GM19193 (cell line): ENCODE results near the gene HDC.

Source experiments
- POLR2A ChIP-seq: IDR thresholded peaks from 4 replicates; pipeline ENCODE4 v1.6.1; 2011; ENCODE audit not compliant: insufficient read depth, insufficient read length; ENCODE audit errors: extremely low read depth

HDC gene

DNA sequence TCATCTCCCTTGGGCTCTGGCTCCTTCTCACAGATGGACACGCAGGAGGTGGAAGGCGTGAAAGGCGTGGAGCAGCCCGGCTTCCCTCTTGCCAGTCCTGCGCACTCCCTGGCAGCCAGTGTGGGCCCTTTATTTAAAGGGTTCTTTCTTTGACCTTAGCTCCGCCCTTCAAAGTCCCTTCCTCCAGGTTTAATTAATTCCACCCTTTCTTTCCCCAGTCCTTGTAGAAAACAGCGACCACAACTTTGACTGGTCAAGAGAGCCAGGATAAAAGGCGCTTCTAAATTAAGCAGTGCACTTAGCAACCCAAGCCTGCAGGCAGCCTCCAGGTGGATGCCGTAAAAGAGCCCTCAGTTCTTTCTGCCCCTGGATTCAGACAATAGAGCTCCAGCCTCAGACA is at the start of gene HDC:
TSS of gene HDC (minus strand) at position 107 of the 400 bp plus-strand sequence. CDS start at position 4, 103 bp downstream.
- TF ChIP-seq POLR2A = no peak

- TF ChIP-seq POLR2A = no peak
Measured at GRCh38 chr15:50312636-50313035, 47.1 kb upstream of the HDC start.

DNA sequence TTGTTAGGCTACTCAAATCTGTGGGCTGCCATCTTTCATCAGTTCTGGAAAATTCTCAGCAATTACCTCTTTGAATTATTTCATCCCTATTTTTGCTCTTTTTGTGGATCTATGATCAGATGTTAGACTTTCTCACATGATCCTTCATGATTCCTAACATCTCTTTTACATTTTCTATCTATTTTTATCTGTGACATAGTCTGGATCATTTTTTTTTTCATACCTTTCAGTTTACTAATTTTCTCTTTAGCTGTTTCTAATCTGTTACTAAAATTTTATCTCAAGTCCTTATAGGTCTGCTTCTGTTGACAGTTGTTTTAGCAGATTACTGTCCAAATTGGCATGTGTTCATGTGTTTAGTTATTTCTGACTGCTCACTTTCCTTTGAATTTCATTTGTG is 42.3 kb upstream of the HDC start:
- no peak for TF ChIP-seq POLR2A

- TF ChIP-seq POLR2A = no peak
Measured at GRCh38 chr15:50304836-50305235, 39.3 kb upstream of the HDC start.

- no peak for TF ChIP-seq POLR2A
Measured at GRCh38 chr15:50302581-50302980, 37.1 kb upstream of the HDC start.

DNA sequence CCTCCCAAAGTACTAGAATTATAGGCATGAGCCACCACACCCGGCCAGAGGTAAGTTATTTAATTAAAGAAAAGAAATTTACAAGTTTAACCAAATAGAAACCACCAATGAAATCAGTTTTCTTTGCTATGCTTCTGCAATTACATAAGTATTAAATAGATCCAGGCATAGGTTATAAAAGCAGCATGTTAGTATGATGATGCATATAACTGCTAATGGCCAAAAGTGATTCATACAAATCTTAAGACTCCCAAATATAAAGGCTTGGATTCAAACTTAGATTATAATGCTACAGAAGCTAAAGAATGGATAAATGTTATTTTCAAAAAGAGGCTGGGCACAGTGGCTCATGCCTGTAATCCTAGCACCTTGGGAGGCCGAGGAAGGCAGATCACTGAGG is 32.8 kb upstream of the HDC start:
- no peak for TF ChIP-seq POLR2A

DNA sequence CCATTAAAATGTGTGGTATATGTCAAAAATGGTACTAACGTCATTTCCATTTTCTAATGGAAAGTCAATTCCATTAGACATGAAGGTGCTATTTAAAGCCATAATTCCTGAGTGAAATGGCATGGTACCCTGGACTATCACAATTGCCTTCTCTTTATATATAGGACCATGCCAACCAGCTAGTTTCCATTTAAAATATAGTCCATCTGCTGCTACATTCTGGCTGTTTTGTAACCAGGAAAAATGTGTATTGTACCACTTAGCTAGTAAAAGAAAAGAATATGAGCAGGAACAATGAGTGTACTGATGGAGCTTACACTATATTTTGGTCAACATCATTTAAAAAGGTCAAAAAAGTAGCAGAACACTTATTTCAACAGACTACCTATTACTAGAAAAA is 30.4 kb upstream of the HDC start:
- no peak for TF ChIP-seq POLR2A

DNA sequence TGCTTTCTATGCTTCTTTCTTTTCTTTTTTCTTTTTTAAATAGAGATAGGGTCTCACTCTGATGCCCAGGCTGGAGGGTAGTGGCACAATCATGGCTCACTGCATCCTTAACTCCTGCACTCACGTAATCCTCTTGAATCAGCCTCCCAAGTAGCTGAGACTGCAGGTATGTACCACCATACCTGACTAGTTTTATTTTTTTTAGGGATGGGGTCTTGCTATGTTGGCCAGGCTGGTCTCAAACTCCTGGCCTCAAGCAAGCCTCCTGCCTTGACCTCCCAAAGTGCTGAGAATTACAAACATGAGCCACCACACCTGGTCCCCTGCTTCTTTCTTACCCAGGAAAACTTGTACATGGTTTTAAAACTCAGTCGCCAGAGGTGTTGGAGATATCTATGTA is 24.2 kb upstream of the HDC start:
- no peak for TF ChIP-seq POLR2A

DNA sequence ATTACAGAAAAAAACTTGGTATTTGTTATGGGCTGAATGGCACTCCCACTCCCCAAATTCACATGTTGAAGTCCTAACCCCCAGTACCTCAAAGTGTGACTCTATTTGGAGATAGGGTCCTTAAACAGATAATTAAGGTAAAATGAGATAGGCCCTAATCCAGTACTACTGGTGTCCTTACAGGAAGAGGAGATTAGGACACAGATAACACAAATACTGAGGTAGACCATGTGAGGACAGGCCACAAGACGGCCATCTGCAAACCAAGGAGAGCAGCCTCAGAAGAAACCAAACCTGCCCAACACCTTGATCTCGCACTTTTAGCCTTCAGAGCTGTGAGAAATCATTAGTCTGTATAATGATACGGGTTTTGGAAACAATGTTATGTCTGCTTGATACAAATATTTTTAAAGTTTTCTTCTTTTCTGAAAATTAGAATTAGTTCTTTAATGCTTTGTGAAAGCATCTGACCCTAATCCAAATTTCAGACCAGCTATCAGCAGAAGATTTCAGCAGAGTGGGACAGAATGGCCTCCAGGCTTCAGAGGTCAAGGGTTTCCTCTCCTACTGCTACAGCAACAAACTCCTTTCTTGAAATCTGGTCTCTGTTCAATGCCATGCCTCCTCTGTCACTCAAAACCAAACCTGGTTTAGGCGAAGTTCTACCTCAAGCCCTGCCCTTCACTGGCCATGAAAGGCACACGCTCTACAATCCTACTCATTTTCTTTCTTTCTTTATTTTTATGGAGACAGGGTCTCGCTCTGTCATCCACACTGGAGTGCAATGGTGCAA is 22.0 kb upstream of the HDC start:
- TF ChIP-seq POLR2A = no peak

GRCh38 chr15:50281427-50281826 is 15.9 kb upstream of the HDC start:
- no peak for TF ChIP-seq POLR2A

- TF ChIP-seq POLR2A = no peak
Measured at GRCh38 chr15:50280271-50280670, 14.7 kb upstream of the HDC start.

GRCh38 chr15:50278496-50278895 is 13.0 kb upstream of the HDC start:
- TF ChIP-seq POLR2A = no peak

GRCh38 chr15:50277370-50277769 is 11.8 kb upstream of the HDC start:
- no peak for TF ChIP-seq POLR2A

- no peak for TF ChIP-seq POLR2A
Measured at GRCh38 chr15:50275908-50276307, 10.4 kb upstream of the HDC start.

GRCh38 chr15:50275091-50275490 is 9.6 kb upstream of the HDC start:
- TF ChIP-seq POLR2A = no peak

- no peak for TF ChIP-seq POLR2A
Measured at GRCh38 chr15:50267577-50267976, 2.1 kb upstream of the HDC start.

DNA sequence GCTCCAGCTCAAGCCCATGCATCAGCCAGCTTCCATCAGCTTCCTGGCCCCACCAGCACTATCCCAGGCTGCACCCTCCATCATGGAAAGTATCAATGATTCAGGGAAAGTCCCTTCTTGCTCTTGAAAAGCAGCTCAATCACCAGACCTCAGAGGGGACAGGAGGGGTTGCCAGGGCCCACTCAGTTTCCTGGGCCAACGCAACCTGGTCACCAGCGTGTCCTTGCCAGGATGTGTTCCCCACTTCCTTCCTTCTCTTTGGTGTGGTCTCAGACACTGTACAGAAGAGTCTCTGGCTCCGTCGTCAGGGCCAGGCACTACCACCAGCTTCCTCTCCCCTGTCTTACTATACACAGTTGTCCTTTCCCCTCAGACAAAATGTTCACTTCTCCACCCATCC is 3.0 kb downstream of the HDC start:
- TF ChIP-seq POLR2A = no peak
